Astrocyte of the spinal cord (primary cell): ENCODE results near the gene LBH.

Source experiments
- DNase-seq: peaks from one replicate; pipeline ENCODE4 v3.0.0; 2011; ENCODE audit warnings: low read depth, low spot score
- H3K4me3 ChIP-seq: 2 replicates; pipeline ENCODE4 v1.5.1; 2011; ENCODE audit warnings: low read depth, mild to moderate bottlenecking, low read length, moderate library complexity
- CTCF ChIP-seq: IDR thresholded peaks from 2 replicates; pipeline ENCODE4 v1.5.1; 2012; ENCODE audit warnings: low read depth, mild to moderate bottlenecking, low read length, inconsistent platforms
- in situ Hi-C: cut with HindIII; loops from 2 replicates; pipeline ENCODE4 v1.10.0; 2017; ENCODE audit warnings: low sequenced_read_pairs

LBH gene

GRCh38 chr2:30219886-30220875 lies 11.2 kb upstream of the LBH start:
- in situ Hi-C loops, result no loop called here
- no peak overlapping the region for H3K4me3 ChIP-seq
- no peak for DNase-seq
- TF ChIP-seq CTCF, result no peak

- in situ Hi-C loops, result no loop called here
- no peak overlapping the region for H3K4me3 ChIP-seq
- no peak for TF ChIP-seq CTCF
- no peak for DNase-seq
Measured at GRCh38 chr2:30221531-30221930, 9.8 kb upstream of the LBH start.

- H3K4me3 ChIP-seq, result no peak overlapping the region
- no peak for DNase-seq
- in situ Hi-C loops, result no loop called here
- no peak for TF ChIP-seq CTCF
Measured at GRCh38 chr2:30222031-30222430, 9.3 kb upstream of the LBH start.

GRCh38 chr2:30222636-30223360 lies 8.5 kb upstream of the LBH start:
- no peak for DNase-seq
- in situ Hi-C loops, result no loop called here
- no peak for TF ChIP-seq CTCF

GRCh38 chr2:30223413-30223874 lies 7.9 kb upstream of the LBH start:
- H3K4me3 ChIP-seq, result no peak overlapping the region
- no peak for DNase-seq
- in situ Hi-C loops, result no loop called here
- TF ChIP-seq CTCF, result no peak

More at GRCh38 chr2:30222636-30223360, 8.5 kb upstream of the LBH start:
- no peak overlapping the region for H3K4me3 ChIP-seq

GRCh38 chr2:30224151-30224550 lies 7.2 kb upstream of the LBH start:
- TF ChIP-seq CTCF, result no peak
- H3K4me3 ChIP-seq, result no peak overlapping the region
- DNase-seq, result no peak
- in situ Hi-C loops, result no loop called here
